Mucosa of descending colon (tissue), 3 donors: Measurements from ENCODE around the gene CLDN10. TPM values are rescaled to one million over a fixed set of nuclear protein-coding genes. Genes with fewer than 3 reads are reported as not detected.
"Not testable (repeated sequence)": the region's sequence is repeated elsewhere in the genome, so short reads cannot be mapped to it uniquely, and the experiment has no call there.

Source experiments
- ATAC-seq: fragments of 200-7000 bp; cut with Tn5 transposase; one replicate; pipeline ENCODE4 v1.9.1; 2020; ENCODE audit warnings: mild to moderate bottlenecking, moderate library complexity
- DNase-seq, 3 donors: peaks; one replicate each; pipeline ENCODE4 v3.0.0-alpha.2; 2020
- H3K36me3 ChIP-seq: fragments of 200-600 bp; one replicate; pipeline ENCODE4 v1.8.0; 2021; ENCODE audit warnings: low read depth, mild to moderate bottlenecking
- H3K4me1 ChIP-seq: fragments of 200-600 bp; one replicate; pipeline ENCODE4 v1.8.0; 2021; ENCODE audit warnings: low read depth, mild to moderate bottlenecking
- H3K4me3 ChIP-seq: fragments of 200-600 bp; one replicate; pipeline ENCODE4 v1.8.0; 2021; ENCODE audit warnings: mild to moderate bottlenecking
- H3K9me3 ChIP-seq: fragments of 200-600 bp; one replicate; pipeline ENCODE4 v1.8.0; 2021; ENCODE audit warnings: mild to moderate bottlenecking
- CTCF ChIP-seq: fragments of 200-600 bp; IDR thresholded peaks from one replicate; pipeline ENCODE4 v1.8.0; 2022; ENCODE audit warnings: antibody characterized with exemption, mild to moderate bottlenecking
- intact Hi-C, 2 donors: fragments of 100-400 bp; cut with DNase I in 1 of 2; cut with micrococcal nuclease in 1 of 2; formaldehyde crosslinking; loops; one replicate each; pipeline versions ENCODE4 v1.11.0 to v1.11.1; 2022; cut with DNase I, micrococcal nuclease
- total RNA-seq, 3 donors: library from RNA; stranded (reverse); fragmentation: NEBNext Ultra II Directional in 2 of 3; extraction: Animal tissue kit (Norgen Biotek cat#: 25700) in 2 of 3; gene quantifications; one replicate each; pipeline versions ENCODE4 v1.2.1 to v1.2.4, GENCODE V29; 2021 to 2023
- donor health status: DM: no; HTN: no; CAD: no; lungs with moderate emphysema.
- donor health status: DM: no; HTN: no; CAD: no.
- donor health status: DM: no; HTN: yes; CAD: no.

CLDN10 gene
- total RNA-seq, 3 donors from 2014 or later = 0.43 TPM; not detected in 2

GRCh38 chr13:95564733-95565291 lies 12.3 kb downstream of the CLDN10 start:
- H3K9me3 ChIP-seq = no peaks in the 10 kb centered on the region
- H3K36me3 ChIP-seq = no peaks in the 10 kb centered on the region
- no peak for DNase-seq
- no peak for TF ChIP-seq CTCF
- H3K4me1 ChIP-seq = no peaks in the 10 kb centered on the region
- no peak for ATAC-seq
- intact Hi-C loops = no loop called here
- H3K4me3 ChIP-seq = no peak overlapping the region

- DNase-seq, ATAC-seq, H3K4me3 ChIP-seq, H3K9me3 ChIP-seq, intact Hi-C loops, H3K36me3 ChIP-seq, H3K4me1 ChIP-seq: not testable (repeated sequence)
Observed at GRCh38 chr13:95565758-95566157, 13.2 kb downstream of the CLDN10 start.

- H3K4me1 ChIP-seq = no peaks in the 10 kb centered on the region
- ATAC-seq (no peak), DNase-seq (no peak)
- intact Hi-C loops = no loop called here
- no peaks in the 10 kb centered on the region for H3K9me3 ChIP-seq
- no peak for TF ChIP-seq CTCF
- H3K36me3 ChIP-seq = no peaks in the 10 kb centered on the region
- H3K4me3 ChIP-seq = no peak overlapping the region
Observed at GRCh38 chr13:95568131-95568530, 15.6 kb downstream of the CLDN10 start.

- no peak for TF ChIP-seq CTCF
- DNase-seq = no peak
- no peak for ATAC-seq
- H3K36me3 ChIP-seq = no peaks in the 10 kb centered on the region
- no peak overlapping the region for H3K4me3 ChIP-seq
- no peaks in the 10 kb centered on the region for H3K9me3 ChIP-seq
- H3K4me1 ChIP-seq = no peaks in the 10 kb centered on the region
- intact Hi-C loops = no loop called here
Observed at GRCh38 chr13:95570016-95570415, 17.5 kb downstream of the CLDN10 start.

GRCh38 chr13:95571941-95572340 lies 19.4 kb downstream of the CLDN10 start:
- intact Hi-C loops = no loop called here
- Histone ChIP-seq H3K4me3 (no peak overlapping the region), H3K4me1 (no peaks in the 10 kb centered on the region), H3K9me3 (no peaks in the 10 kb centered on the region), H3K36me3 (no peaks in the 10 kb centered on the region)
- ATAC-seq (no peak), DNase-seq (no peak)
- no peak for TF ChIP-seq CTCF

- intact Hi-C loops = no loop called here
Observed at GRCh38 chr13:95573221-95573620, 20.7 kb downstream of the CLDN10 start.

More at GRCh38 chr13:95573221-95573620, 20.7 kb downstream of the CLDN10 start:
- no peaks in the 10 kb centered on the region for H3K4me1 ChIP-seq
- H3K9me3 ChIP-seq = no peaks in the 10 kb centered on the region
- ATAC-seq = no peak
- H3K4me3 ChIP-seq = no peak overlapping the region
- no peaks in the 10 kb centered on the region for H3K36me3 ChIP-seq
- DNase-seq = no peak
- TF ChIP-seq CTCF = no peak
